Mesodermal cell (in vitro differentiated cells): Measurements from ENCODE around the gene KATNBL1.
"Not testable (repeated sequence)": the region's sequence is repeated elsewhere in the genome, so short reads cannot be mapped to it uniquely, and the experiment has no call there.

ENCODE experiments used
- H3K27ac ChIP-seq: 2 replicates; pipeline ENCODE4 v1.7.0; 2013; ENCODE audit warnings: mild to moderate bottlenecking, low read depth, low read length, moderate library complexity; ENCODE audit not compliant: severe bottlenecking
- H3K36me3 ChIP-seq: 2 replicates; pipeline ENCODE4 v1.7.1; 2013; ENCODE audit warnings: mild to moderate bottlenecking, low read length, moderate library complexity; ENCODE audit not compliant: control insufficient read depth, insufficient read depth
- H3K4me1 ChIP-seq: one replicate; pipeline ENCODE4 v1.7.1; 2013; ENCODE audit warnings: mild to moderate bottlenecking, low read length; ENCODE audit not compliant: insufficient read depth, control insufficient read depth, poor library complexity, severe bottlenecking
- H3K4me3 ChIP-seq: 2 replicates; pipeline ENCODE4 v1.7.0; 2013; ENCODE audit warnings: low read length, control low read depth, mild to moderate bottlenecking; ENCODE audit not compliant: insufficient read depth, poor library complexity, severe bottlenecking; ENCODE audit errors: extremely low read depth
- H3K9me3 ChIP-seq: 2 replicates; pipeline ENCODE4 v1.7.1; 2013; ENCODE audit warnings: mild to moderate bottlenecking, low read length, moderate library complexity; ENCODE audit not compliant: control insufficient read depth
- WGBS, 2 experiments: methylation state at CpG; one replicate each; pipeline ENCODE4 v1.1.5; 2013; ENCODE audit warnings: missing lambda C conversion rate in 2 of 2; ENCODE audit not compliant: insufficient coverage in 2 of 2; 5-methylcytosine and 5-hydroxymethylcytosine counted together

Gene KATNBL1

GRCh38 chr15:34193272-34193671, 16.6 kb downstream of the KATNBL1 start:
- WGBS, 2 experiments = 38 to 69% methylated on average over 2 to 5 of the region's 7 CpGs
- H3K9me3 ChIP-seq, H3K4me1 ChIP-seq, H3K4me3 ChIP-seq, H3K27ac ChIP-seq: not testable (repeated sequence)
- peaks cover 36% of the 10 kb centered on the region for H3K36me3 ChIP-seq

DNA sequence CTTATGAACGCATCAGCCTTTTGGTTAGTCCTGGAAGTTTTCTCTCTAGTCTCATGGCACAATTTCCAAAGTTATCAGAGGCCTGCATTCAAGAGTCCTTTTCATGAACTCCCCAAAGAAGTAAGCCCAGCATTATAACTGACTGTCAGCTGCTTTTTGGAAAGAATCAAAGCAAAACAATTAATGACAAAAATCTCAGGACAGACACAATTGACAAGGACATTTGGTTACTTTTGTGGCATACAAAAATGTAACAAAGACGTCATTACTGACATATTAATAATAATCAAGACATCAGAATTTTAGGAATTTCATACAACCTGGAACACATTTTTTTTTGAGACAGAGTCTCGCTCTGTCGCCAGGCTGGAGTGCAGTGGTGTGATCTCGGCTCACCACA, 21.2 kb downstream of the KATNBL1 start:
- no peak overlapping the region for H3K27ac ChIP-seq
- H3K36me3 ChIP-seq = peaks cover 41% of the 10 kb centered on the region
- H3K4me1 ChIP-seq = no peaks in the 10 kb centered on the region
- H3K9me3 ChIP-seq = peaks cover 17% of the 10 kb centered on the region
- no peak overlapping the region for H3K4me3 ChIP-seq
- WGBS, 2 experiments = 95 to 96% methylated on average over 4 to 5 of the region's 5 CpGs

DNA sequence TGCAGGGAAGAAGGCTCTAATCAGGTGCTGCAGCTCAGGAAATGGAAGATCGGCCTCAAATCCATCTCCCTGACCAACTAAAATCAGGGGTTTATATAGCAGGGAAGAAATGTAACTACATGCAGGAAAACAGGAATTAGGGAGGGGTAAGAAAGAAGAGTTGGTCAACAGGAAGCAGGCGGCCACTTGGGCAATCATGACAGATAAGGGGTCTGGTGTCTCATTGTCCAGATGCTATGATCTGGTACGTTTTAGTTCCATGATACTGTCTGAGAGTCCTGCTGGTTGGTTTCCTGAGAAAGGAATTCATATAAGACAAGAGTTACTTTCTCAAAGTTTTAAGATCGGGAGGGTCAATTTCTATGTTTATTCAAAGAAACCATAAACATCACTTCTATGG, 24.2 kb downstream of the KATNBL1 start:
- peaks cover 17% of the 10 kb centered on the region for H3K9me3 ChIP-seq
- H3K27ac ChIP-seq = no peak overlapping the region
- 90 to 100% methylated on average over 2 to 3 of the region's 4 CpGs for WGBS, 2 experiments
- H3K4me1 ChIP-seq = no peaks in the 10 kb centered on the region
- H3K36me3 ChIP-seq = peaks cover 36% of the 10 kb centered on the region
- no peak overlapping the region for H3K4me3 ChIP-seq

- Histone ChIP-seq H3K27ac (no peak overlapping the region), H3K9me3 (peaks cover 17% of the 10 kb centered on the region), H3K36me3 (peaks cover 30% of the 10 kb centered on the region), H3K4me1 (no peaks in the 10 kb centered on the region), H3K4me3 (no peak overlapping the region)
- WGBS, 2 experiments = 63 to 84% methylated on average over 3 to 4 of the region's 4 CpGs
Observed at GRCh38 chr15:34182942-34183341, 27.0 kb downstream of the KATNBL1 start.

- H3K27ac ChIP-seq = no peak overlapping the region
- no peaks in the 10 kb centered on the region for H3K9me3 ChIP-seq
- no peak overlapping the region for H3K4me3 ChIP-seq
- peaks cover 10% of the 10 kb centered on the region for H3K36me3 ChIP-seq
- WGBS, 2 experiments = no CpG with 5 or more reads among the region's 3 CpGs
- no peaks in the 10 kb centered on the region for H3K4me1 ChIP-seq
Observed at GRCh38 chr15:34179234-34179633, 30.7 kb downstream of the KATNBL1 start.

- H3K4me1 ChIP-seq, H3K27ac ChIP-seq, H3K4me3 ChIP-seq: not testable (repeated sequence)
- peaks cover 31% of the 10 kb centered on the region for H3K36me3 ChIP-seq
- 88 to 93% methylated on average over 11 to 12 of the region's 14 CpGs for WGBS, 2 experiments
- peaks cover 27% of the 10 kb centered on the region for H3K9me3 ChIP-seq
Observed at GRCh38 chr15:34165987-34166573, 43.8 kb downstream of the KATNBL1 start.

DNA sequence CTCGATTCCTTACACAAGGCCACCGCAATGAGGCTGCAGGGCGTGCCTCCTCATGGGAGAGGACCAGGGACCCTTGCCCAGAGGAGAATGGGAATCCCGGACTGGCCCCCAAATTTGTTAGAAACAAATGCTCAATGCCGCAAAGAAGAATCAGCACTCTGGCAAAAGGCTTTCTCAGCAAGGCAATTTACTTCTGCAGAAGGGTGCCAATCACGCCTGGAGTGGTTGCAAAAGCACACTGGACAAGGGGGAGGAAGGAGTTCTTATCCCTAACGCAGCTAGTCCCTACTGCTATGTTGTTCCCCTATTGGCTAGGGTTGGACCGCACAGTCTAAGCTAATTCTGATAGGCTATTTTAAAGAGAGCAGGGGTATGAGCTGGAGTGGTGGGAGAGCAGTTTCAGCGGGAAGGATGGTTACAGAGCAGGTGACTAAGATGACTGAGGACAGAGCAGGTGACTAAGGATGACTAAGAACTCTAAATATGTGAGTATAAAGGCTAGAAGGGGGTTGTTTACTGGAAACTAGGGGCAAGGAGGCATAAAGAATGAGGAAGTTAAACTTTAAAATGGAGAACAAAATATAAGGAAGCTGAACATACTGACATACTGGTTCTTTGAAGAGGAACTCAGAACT, 48.5 kb downstream of the KATNBL1 start:
- peaks cover 34% of the 10 kb centered on the region for H3K9me3 ChIP-seq
- WGBS, 2 experiments = 95 to 99% methylated on average over 8 to 9 of the region's 9 CpGs
- H3K4me1 ChIP-seq = no peaks in the 10 kb centered on the region
- H3K4me3 ChIP-seq = no peak overlapping the region
- H3K27ac ChIP-seq = no peak overlapping the region
- H3K36me3 ChIP-seq = peaks cover 77% of the 10 kb centered on the region

DNA sequence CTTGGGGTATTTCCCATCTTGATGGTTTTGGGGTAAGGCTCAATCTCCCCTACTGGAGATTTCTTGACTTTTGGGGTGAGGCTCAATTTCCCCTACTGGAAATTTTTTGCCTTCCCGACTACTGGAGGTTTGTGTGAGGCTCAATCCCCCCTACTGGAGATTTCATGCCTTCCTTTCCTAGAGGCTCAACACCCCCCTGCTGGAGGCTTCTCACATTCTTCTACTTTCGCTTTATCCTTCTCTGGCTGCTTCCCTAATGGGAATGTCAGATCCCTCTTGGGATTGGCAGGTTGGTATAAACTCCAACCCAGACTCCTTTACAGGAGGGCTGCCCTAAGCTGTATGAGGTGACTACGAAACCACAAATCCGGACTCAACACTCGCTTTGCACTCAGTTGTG, 49.2 kb downstream of the KATNBL1 start:
- no peak overlapping the region for H3K4me3 ChIP-seq
- H3K36me3 ChIP-seq = peaks cover 84% of the 10 kb centered on the region
- H3K27ac ChIP-seq = no peak overlapping the region
- H3K9me3 ChIP-seq = peaks cover 35% of the 10 kb centered on the region
- no peaks in the 10 kb centered on the region for H3K4me1 ChIP-seq
- WGBS, 2 experiments = 87 to 96% methylated on average over 4 of the region's 5 CpGs

- Histone ChIP-seq H3K9me3 (peaks cover 49% of the 10 kb centered on the region), H3K27ac (no peak overlapping the region), H3K4me1 (no peaks in the 10 kb centered on the region), H3K4me3 (no peak overlapping the region), H3K36me3 (peaks cover 99% of the 10 kb centered on the region)
Observed at GRCh38 chr15:34158355-34158754, 51.5 kb downstream of the KATNBL1 start.

DNA sequence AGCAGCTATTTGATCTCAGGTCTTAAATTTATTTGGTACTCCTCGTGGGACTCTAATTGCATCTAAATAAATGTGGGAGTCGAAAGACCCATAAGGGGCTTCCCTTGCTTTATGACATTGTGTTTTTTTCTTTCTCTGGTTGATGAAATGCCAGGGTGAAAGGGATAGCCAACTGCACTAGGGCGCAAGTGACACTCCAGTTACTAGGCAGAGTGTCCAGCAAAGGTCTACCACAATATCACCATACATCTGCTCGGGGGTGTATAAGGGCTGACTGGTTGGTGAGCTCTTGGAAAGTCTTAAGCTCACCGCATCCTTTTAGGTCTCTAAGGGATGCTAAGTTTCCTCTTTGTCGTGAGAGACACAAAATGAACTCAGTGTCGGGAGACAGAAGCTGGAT, 54.0 kb downstream of the KATNBL1 start:
- H3K36me3 ChIP-seq = peaks cover 99% of the 10 kb centered on the region
- no peak overlapping the region for H3K4me3 ChIP-seq
- H3K4me1 ChIP-seq = no peaks in the 10 kb centered on the region
- 100% methylated on average over 4 to 5 of the region's 7 CpGs for WGBS, 2 experiments
- peaks cover 30% of the 10 kb centered on the region for H3K9me3 ChIP-seq
- H3K27ac ChIP-seq = no peak overlapping the region

DNA sequence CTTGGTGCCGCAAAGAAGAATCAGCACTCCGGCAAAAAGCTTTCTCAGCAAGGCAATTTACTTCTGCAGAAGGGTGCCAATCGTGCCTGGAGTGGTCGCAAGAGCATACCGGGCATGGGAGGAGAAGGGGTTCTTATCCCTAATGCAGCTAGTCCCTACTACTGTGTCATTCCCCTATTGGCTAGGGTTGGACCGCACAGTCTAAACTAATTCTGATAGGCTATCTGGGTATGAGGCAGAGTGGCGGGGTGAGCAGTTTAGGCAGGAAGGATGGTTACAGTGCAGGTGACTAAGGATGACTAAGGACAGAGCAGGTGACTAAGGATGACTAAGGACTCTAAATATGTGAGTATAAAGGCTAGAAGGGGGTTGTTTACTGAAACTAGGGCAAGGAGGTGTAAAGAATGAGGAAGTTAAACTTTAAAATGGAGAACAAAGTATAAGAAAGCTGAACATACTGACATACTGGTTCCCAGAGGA, 55.1 kb downstream of the KATNBL1 start:
- H3K4me3 ChIP-seq = no peak overlapping the region
- H3K4me1 ChIP-seq = no peaks in the 10 kb centered on the region
- peaks cover 97% of the 10 kb centered on the region for H3K36me3 ChIP-seq
- 98% methylated on average over 5 of the region's 7 CpGs for WGBS, 2 experiments
- peaks cover 25% of the 10 kb centered on the region for H3K9me3 ChIP-seq
- no peak overlapping the region for H3K27ac ChIP-seq
